Liver (tissue), 2 donors: ENCODE data around the gene SLC25A26.

ENCODE experiments used
- FOXA2 ChIP-seq: IDR thresholded peaks from 2 replicates; pipeline ENCODE4 v1.6.1; 2016; ENCODE audit warnings: antibody characterized with exemption
- TF ChIP-seq, protein P1 (sequence below): IDR thresholded peaks from 2 replicates; pipeline ENCODE4 v1.6.1; 2016; ENCODE audit warnings: antibody characterized with exemption
- TF ChIP-seq, protein P2 (sequence below): IDR thresholded peaks from 2 replicates; pipeline ENCODE4 v1.6.1; 2016; ENCODE audit warnings: antibody characterized with exemption, mild to moderate bottlenecking
- TF ChIP-seq, protein P3 (sequence below): fragments of 150-350 bp; IDR thresholded peaks from 2 replicates; pipeline ENCODE4 v1.5.1; 2017; ENCODE audit warnings: improper control_type of control experiment, low read depth, low read length; ENCODE audit not compliant: missing input control
- TF ChIP-seq, protein P4 (sequence below): IDR thresholded peaks from 2 replicates; pipeline ENCODE4 v1.6.1; 2016; ENCODE audit warnings: antibody characterized with exemption
- donor health status: healthy.

DNA sequence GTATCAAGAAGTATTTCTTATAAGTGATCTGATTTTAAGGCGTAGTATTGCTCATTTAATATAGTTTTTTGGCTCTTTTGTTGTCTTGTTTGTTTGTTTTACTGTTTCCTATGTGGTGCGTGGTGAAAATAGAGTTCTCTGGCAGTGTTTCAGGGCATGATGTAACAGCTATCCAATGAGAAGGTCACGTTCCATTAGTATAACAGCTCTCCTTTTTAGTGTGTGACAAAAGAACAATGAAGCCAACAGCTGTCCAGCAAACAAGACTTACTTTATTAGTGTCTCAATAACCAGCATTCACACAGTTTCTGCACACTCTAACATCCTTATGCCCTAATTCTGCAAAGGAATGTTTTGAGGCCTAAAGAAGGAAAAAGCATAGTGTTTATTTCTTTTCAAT lies 127.9 kb downstream of the SLC25A26 start:
- TF ChIP-seq, protein P1, sequence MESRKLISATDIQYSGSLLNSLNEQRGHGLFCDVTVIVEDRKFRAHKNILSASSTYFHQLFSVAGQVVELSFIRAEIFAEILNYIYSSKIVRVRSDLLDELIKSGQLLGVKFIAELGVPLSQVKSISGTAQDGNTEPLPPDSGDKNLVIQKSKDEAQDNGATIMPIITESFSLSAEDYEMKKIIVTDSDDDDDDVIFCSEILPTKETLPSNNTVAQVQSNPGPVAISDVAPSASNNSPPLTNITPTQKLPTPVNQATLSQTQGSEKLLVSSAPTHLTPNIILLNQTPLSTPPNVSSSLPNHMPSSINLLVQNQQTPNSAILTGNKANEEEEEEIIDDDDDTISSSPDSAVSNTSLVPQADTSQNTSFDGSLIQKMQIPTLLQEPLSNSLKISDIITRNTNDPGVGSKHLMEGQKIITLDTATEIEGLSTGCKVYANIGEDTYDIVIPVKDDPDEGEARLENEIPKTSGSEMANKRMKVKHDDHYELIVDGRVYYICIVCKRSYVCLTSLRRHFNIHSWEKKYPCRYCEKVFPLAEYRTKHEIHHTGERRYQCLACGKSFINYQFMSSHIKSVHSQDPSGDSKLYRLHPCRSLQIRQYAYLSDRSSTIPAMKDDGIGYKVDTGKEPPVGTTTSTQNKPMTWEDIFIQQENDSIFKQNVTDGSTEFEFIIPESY = no peak
- TF ChIP-seq, protein P2, sequence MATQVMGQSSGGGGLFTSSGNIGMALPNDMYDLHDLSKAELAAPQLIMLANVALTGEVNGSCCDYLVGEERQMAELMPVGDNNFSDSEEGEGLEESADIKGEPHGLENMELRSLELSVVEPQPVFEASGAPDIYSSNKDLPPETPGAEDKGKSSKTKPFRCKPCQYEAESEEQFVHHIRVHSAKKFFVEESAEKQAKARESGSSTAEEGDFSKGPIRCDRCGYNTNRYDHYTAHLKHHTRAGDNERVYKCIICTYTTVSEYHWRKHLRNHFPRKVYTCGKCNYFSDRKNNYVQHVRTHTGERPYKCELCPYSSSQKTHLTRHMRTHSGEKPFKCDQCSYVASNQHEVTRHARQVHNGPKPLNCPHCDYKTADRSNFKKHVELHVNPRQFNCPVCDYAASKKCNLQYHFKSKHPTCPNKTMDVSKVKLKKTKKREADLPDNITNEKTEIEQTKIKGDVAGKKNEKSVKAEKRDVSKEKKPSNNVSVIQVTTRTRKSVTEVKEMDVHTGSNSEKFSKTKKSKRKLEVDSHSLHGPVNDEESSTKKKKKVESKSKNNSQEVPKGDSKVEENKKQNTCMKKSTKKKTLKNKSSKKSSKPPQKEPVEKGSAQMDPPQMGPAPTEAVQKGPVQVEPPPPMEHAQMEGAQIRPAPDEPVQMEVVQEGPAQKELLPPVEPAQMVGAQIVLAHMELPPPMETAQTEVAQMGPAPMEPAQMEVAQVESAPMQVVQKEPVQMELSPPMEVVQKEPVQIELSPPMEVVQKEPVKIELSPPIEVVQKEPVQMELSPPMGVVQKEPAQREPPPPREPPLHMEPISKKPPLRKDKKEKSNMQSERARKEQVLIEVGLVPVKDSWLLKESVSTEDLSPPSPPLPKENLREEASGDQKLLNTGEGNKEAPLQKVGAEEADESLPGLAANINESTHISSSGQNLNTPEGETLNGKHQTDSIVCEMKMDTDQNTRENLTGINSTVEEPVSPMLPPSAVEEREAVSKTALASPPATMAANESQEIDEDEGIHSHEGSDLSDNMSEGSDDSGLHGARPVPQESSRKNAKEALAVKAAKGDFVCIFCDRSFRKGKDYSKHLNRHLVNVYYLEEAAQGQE = no peak
- TF ChIP-seq, protein P3, sequence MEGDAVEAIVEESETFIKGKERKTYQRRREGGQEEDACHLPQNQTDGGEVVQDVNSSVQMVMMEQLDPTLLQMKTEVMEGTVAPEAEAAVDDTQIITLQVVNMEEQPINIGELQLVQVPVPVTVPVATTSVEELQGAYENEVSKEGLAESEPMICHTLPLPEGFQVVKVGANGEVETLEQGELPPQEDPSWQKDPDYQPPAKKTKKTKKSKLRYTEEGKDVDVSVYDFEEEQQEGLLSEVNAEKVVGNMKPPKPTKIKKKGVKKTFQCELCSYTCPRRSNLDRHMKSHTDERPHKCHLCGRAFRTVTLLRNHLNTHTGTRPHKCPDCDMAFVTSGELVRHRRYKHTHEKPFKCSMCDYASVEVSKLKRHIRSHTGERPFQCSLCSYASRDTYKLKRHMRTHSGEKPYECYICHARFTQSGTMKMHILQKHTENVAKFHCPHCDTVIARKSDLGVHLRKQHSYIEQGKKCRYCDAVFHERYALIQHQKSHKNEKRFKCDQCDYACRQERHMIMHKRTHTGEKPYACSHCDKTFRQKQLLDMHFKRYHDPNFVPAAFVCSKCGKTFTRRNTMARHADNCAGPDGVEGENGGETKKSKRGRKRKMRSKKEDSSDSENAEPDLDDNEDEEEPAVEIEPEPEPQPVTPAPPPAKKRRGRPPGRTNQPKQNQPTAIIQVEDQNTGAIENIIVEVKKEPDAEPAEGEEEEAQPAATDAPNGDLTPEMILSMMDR = no peak
- TF ChIP-seq, protein P4, sequence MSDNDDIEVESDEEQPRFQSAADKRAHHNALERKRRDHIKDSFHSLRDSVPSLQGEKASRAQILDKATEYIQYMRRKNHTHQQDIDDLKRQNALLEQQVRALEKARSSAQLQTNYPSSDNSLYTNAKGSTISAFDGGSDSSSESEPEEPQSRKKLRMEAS = no peak
- TF ChIP-seq FOXA2 = no peak
